ENCODE measurements around the gene NME7.
"Not testable (repeated sequence)": the region's sequence is repeated elsewhere in the genome, so short reads cannot be mapped to it uniquely, and the experiment has no call there.

Gene NME7

GRCh38 chr1:169196581-169196980 is 171.0 kb downstream of the NME7 start:
- Histone ChIP-seq H3K4me3 (replicated peaks; ENCODE audit: low read depth, low read length) (no peak overlapping the region), H3K27me3 (replicated peaks; ENCODE audit: control insufficient read depth, insufficient read depth, low read length) (no peaks in the 10 kb centered on the region), H3K36me3 (ENCODE audit: control insufficient read depth, insufficient read depth, low read length) (no peaks in the 10 kb centered on the region)
- no peak for TF ChIP-seq CTCF (IDR thresholded peaks at IDR 0.05; ENCODE audit: insufficient read depth, low read length, poor library complexity, severe bottlenecking)
- no peak for DNase-seq (ENCODE audit: extremely low read depth, insufficient read length)

- Histone ChIP-seq H3K27me3 (replicated peaks; ENCODE audit: control insufficient read depth, insufficient read depth, low read length) (no peaks in the 10 kb centered on the region), H3K4me3 (replicated peaks; ENCODE audit: low read depth, low read length) (no peak overlapping the region), H3K36me3 (ENCODE audit: control insufficient read depth, insufficient read depth, low read length) (no peaks in the 10 kb centered on the region)
- TF ChIP-seq CTCF (IDR thresholded peaks at IDR 0.05; ENCODE audit: insufficient read depth, low read length, poor library complexity, severe bottlenecking), result no peak
- DNase-seq (ENCODE audit: extremely low read depth, insufficient read length), result no peak
These were observed 171.4 kb downstream of the NME7 start for GRCh38 chr1:169196161-169196560.

GRCh38 chr1:169193191-169193850 is 174.3 kb downstream of the NME7 start:
- DNase-seq (ENCODE audit: extremely low read depth, insufficient read length), result no peak
- H3K27me3 ChIP-seq (replicated peaks; ENCODE audit: control insufficient read depth, insufficient read depth, low read length), result no peaks in the 10 kb centered on the region
- H3K4me3 ChIP-seq (replicated peaks; ENCODE audit: low read depth, low read length), result no peak overlapping the region

GRCh38 chr1:169186106-169186505 is 181.5 kb downstream of the NME7 start:
- Histone ChIP-seq H3K36me3 (ENCODE audit: control insufficient read depth, insufficient read depth, low read length) (no peaks in the 10 kb centered on the region), H3K27me3 (replicated peaks; ENCODE audit: control insufficient read depth, insufficient read depth, low read length) (no peaks in the 10 kb centered on the region), H3K4me3 (replicated peaks; ENCODE audit: low read depth, low read length) (no peak overlapping the region)
- no peak for DNase-seq (ENCODE audit: extremely low read depth, insufficient read length)
- TF ChIP-seq CTCF (IDR thresholded peaks at IDR 0.05; ENCODE audit: insufficient read depth, low read length, poor library complexity, severe bottlenecking), result no peak

More at GRCh38 chr1:169193191-169193850, 174.3 kb downstream of the NME7 start:
- H3K36me3 ChIP-seq (ENCODE audit: control insufficient read depth, insufficient read depth, low read length), result no peaks in the 10 kb centered on the region
- no peak for TF ChIP-seq CTCF (IDR thresholded peaks at IDR 0.05; ENCODE audit: insufficient read depth, low read length, poor library complexity, severe bottlenecking)

GRCh38 chr1:169184812-169185211 is 182.8 kb downstream of the NME7 start:
- no peak for DNase-seq (ENCODE audit: extremely low read depth, insufficient read length)
- Histone ChIP-seq H3K4me3 (replicated peaks; ENCODE audit: low read depth, low read length) (no peak overlapping the region), H3K36me3 (ENCODE audit: control insufficient read depth, insufficient read depth, low read length) (no peaks in the 10 kb centered on the region), H3K27me3 (replicated peaks; ENCODE audit: control insufficient read depth, insufficient read depth, low read length) (no peaks in the 10 kb centered on the region)
- TF ChIP-seq CTCF (IDR thresholded peaks at IDR 0.05; ENCODE audit: insufficient read depth, low read length, poor library complexity, severe bottlenecking), result no peak

GRCh38 chr1:169180174-169180573 is 187.4 kb downstream of the NME7 start:
- Histone ChIP-seq H3K27me3 (replicated peaks; ENCODE audit: control insufficient read depth, insufficient read depth, low read length) (no peaks in the 10 kb centered on the region), H3K36me3 (ENCODE audit: control insufficient read depth, insufficient read depth, low read length) (no peaks in the 10 kb centered on the region), H3K4me3 (replicated peaks; ENCODE audit: low read depth, low read length) (no peak overlapping the region)
- DNase-seq (ENCODE audit: extremely low read depth, insufficient read length), result no peak
- no peak for TF ChIP-seq CTCF (IDR thresholded peaks at IDR 0.05; ENCODE audit: insufficient read depth, low read length, poor library complexity, severe bottlenecking)

- not testable (repeated sequence) for H3K36me3 ChIP-seq (ENCODE audit: control insufficient read depth, insufficient read depth, low read length); DNase-seq (ENCODE audit: extremely low read depth, insufficient read length); H3K27me3 ChIP-seq (replicated peaks; ENCODE audit: control insufficient read depth, insufficient read depth, low read length); H3K4me3 ChIP-seq (replicated peaks; ENCODE audit: low read depth, low read length)
These were observed 188.2 kb downstream of the NME7 start for GRCh38 chr1:169179431-169179830.
